IPS-18a (cell line): ENCODE results near the gene PFN2.
"Not testable (repeated sequence)": the region's sequence is repeated elsewhere in the genome, so short reads cannot be mapped to it uniquely, and the experiment has no call there.

Experiments
- H3K27ac ChIP-seq: one replicate; pipeline ENCODE4 v1.5.1; 2013; ENCODE audit warnings: low read length
- H3K27me3 ChIP-seq: one replicate; pipeline ENCODE4 v1.6.1; 2013; ENCODE audit warnings: mild to moderate bottlenecking, low read length; ENCODE audit not compliant: control insufficient read depth, insufficient read depth
- H3K36me3 ChIP-seq: one replicate; pipeline ENCODE4 v1.6.1; 2013; ENCODE audit warnings: low read depth, low read length; ENCODE audit not compliant: control insufficient read depth
- H3K4me1 ChIP-seq: one replicate; pipeline ENCODE4 v1.6.1; 2013; ENCODE audit warnings: low read depth, low read length; ENCODE audit not compliant: control insufficient read depth
- H3K4me3 ChIP-seq: one replicate; pipeline ENCODE4 v1.5.1; 2013; ENCODE audit warnings: low read length
- H3K9ac ChIP-seq: one replicate; pipeline ENCODE4 v1.6.1; 2013; ENCODE audit warnings: mild to moderate bottlenecking, low read length, moderate library complexity
- H3K9me3 ChIP-seq: one replicate; pipeline ENCODE4 v1.6.1; 2013; ENCODE audit warnings: low read depth, low read length; ENCODE audit not compliant: control insufficient read depth

PFN2 gene

GRCh38 chr3:149965278-149965677 lies 5.4 kb downstream of the PFN2 start:
- no peak overlapping the region for H3K9ac ChIP-seq
- H3K36me3 ChIP-seq: peaks cover 58% of the 10 kb centered on the region
- H3K27ac ChIP-seq: no peak overlapping the region
- no peaks in the 10 kb centered on the region for H3K9me3 ChIP-seq
- H3K27me3 ChIP-seq: no peaks in the 10 kb centered on the region
- peaks cover 25% of the 10 kb centered on the region for H3K4me1 ChIP-seq
- H3K4me3 ChIP-seq: no peak overlapping the region

DNA sequence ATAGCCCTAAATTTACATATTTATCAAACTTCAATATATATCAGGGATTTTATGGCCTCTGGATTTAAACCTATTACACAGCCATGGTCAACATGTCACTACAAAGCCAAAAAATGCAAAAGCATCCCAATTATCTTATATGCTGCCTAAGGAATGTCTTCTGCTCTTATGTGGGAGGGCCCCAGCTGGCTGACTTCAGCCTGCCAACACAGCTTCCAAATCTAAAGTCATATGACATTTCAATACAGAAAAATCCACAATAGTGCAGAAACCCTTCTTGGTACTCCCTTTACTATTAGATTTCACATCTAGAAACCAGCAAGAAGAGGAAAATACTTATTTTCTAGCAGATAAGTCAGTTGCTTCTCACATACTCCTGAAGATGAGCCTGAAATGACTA lies 6.4 kb downstream of the PFN2 start:
- no peaks in the 10 kb centered on the region for H3K9me3 ChIP-seq
- no peak overlapping the region for H3K9ac ChIP-seq
- peaks cover 61% of the 10 kb centered on the region for H3K36me3 ChIP-seq
- no peaks in the 10 kb centered on the region for H3K27me3 ChIP-seq
- H3K4me3 ChIP-seq: no peak overlapping the region
- no peak overlapping the region for H3K27ac ChIP-seq
- H3K4me1 ChIP-seq: peaks cover 25% of the 10 kb centered on the region

GRCh38 chr3:149963485-149963884 lies 7.2 kb downstream of the PFN2 start:
- no peak overlapping the region for H3K4me3 ChIP-seq

DNA sequence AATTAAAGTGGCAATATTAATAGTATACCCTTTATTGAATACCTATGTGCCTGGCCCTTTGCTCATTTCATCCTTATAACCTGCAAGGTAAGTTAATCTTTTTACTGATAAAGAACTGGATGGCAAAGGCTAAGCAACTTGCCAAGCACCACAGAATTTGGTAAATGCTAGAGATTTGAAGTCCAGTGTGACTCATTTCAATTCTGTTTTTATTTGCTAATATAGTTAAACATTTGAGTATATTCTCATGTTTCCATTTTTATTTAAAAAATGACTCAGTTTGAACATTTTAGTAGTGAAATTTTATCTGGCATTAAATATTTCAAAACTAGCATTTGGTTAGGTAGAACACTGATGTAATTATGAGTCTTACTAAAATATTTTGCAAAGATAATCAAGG lies 11.3 kb downstream of the PFN2 start:
- Histone ChIP-seq H3K27ac (no peak overlapping the region), H3K27me3 (no peaks in the 10 kb centered on the region), H3K36me3 (peaks cover 34% of the 10 kb centered on the region), H3K9ac (no peak overlapping the region), H3K4me3 (no peak overlapping the region), H3K9me3 (no peaks in the 10 kb centered on the region), H3K4me1 (peaks cover 9% of the 10 kb centered on the region)

More at GRCh38 chr3:149963485-149963884, 7.2 kb downstream of the PFN2 start:
- Histone ChIP-seq H3K9ac (no peak overlapping the region), H3K4me1 (peaks cover 25% of the 10 kb centered on the region), H3K27me3 (no peaks in the 10 kb centered on the region), H3K36me3 (peaks cover 61% of the 10 kb centered on the region), H3K27ac (no peak overlapping the region), H3K9me3 (no peaks in the 10 kb centered on the region)

GRCh38 chr3:149958171-149958796 lies 12.4 kb downstream of the PFN2 start:
- H3K9ac ChIP-seq: no peak overlapping the region
- H3K27ac ChIP-seq: no peak overlapping the region
- peaks cover 22% of the 10 kb centered on the region for H3K36me3 ChIP-seq
- H3K4me3 ChIP-seq: no peak overlapping the region
- no peaks in the 10 kb centered on the region for H3K9me3 ChIP-seq
- H3K4me1 ChIP-seq: peaks cover 15% of the 10 kb centered on the region
- H3K27me3 ChIP-seq: no peaks in the 10 kb centered on the region

- Histone ChIP-seq H3K36me3 (peaks cover 18% of the 10 kb centered on the region), H3K9me3 (no peaks in the 10 kb centered on the region), H3K27me3 (no peaks in the 10 kb centered on the region), H3K4me3 (no peak overlapping the region), H3K4me1 (peaks cover 16% of the 10 kb centered on the region), H3K9ac (no peak overlapping the region), H3K27ac (no peak overlapping the region)
These were observed 13.2 kb downstream of the PFN2 start for GRCh38 chr3:149957361-149958125.

GRCh38 chr3:149955449-149955848 lies 15.2 kb downstream of the PFN2 start:
- no peak overlapping the region for H3K27ac ChIP-seq
- no peak overlapping the region for H3K4me3 ChIP-seq
- no peaks in the 10 kb centered on the region for H3K27me3 ChIP-seq
- peaks cover 10% of the 10 kb centered on the region for H3K36me3 ChIP-seq
- no peak overlapping the region for H3K9ac ChIP-seq
- peaks cover 16% of the 10 kb centered on the region for H3K4me1 ChIP-seq
- no peaks in the 10 kb centered on the region for H3K9me3 ChIP-seq

DNA sequence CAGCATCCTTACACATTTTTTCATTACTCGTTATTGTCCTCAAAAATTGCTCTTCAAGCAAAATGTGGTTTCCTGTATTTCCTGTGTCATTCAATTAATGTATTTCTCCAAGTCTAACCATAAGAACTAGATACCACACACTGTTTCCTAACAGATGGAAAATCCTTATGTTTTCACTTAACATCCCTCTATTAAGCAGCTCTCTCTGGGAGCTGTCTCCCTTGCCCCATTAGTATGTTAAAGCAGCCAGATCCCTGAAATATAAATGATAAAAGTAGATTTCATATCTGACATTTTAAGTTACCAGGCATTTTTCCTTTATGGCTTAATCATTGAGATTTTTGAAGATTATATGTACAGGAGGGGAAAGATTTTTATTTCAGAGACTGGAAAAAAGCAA lies 15.9 kb downstream of the PFN2 start:
- Histone ChIP-seq H3K4me1 (peaks cover 16% of the 10 kb centered on the region), H3K27me3 (no peaks in the 10 kb centered on the region), H3K36me3 (peaks cover 10% of the 10 kb centered on the region), H3K9ac (no peak overlapping the region), H3K9me3 (no peaks in the 10 kb centered on the region), H3K4me3 (no peak overlapping the region), H3K27ac (no peak overlapping the region)

GRCh38 chr3:149949181-149949580 lies 21.5 kb downstream of the PFN2 start:
- Histone ChIP-seq H3K4me1 (peaks cover 8% of the 10 kb centered on the region), H3K36me3 (no peaks in the 10 kb centered on the region), H3K27ac (no peak overlapping the region), H3K9me3 (peaks cover 18% of the 10 kb centered on the region), H3K27me3 (no peaks in the 10 kb centered on the region), H3K9ac (no peak overlapping the region), H3K4me3 (no peak overlapping the region)

- H3K4me1 ChIP-seq: no peaks in the 10 kb centered on the region
These were observed 23.5 kb downstream of the PFN2 start for GRCh38 chr3:149947231-149947630.

DNA sequence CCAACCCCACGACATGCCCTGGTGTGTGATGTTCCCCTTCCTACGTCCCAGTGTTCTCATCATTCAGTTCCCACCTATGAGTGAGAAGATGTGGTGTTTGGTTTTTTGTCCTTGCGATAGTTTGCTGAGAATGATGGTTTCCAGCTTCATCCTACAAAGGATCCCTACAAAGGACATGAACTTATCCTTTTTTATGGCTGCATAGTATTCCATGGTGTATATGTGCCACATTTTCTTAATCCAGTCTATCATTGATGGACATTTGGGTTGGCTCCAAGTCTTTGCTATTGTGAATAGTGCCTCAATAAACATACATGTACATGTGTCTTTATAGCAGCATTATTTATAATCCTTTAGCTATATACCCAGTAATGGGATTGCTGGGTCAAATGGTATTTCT lies 26.7 kb downstream of the PFN2 start:
- not testable (repeated sequence) for H3K27me3 ChIP-seq, H3K36me3 ChIP-seq, H3K4me3 ChIP-seq, H3K9ac ChIP-seq, H3K4me1 ChIP-seq, H3K27ac ChIP-seq
- peaks cover 24% of the 10 kb centered on the region for H3K9me3 ChIP-seq

More at GRCh38 chr3:149947231-149947630, 23.5 kb downstream of the PFN2 start:
- Histone ChIP-seq H3K9ac (no peak overlapping the region), H3K27me3 (no peaks in the 10 kb centered on the region), H3K36me3 (no peaks in the 10 kb centered on the region), H3K9me3 (peaks cover 24% of the 10 kb centered on the region), H3K4me3 (no peak overlapping the region), H3K27ac (no peak overlapping the region)

DNA sequence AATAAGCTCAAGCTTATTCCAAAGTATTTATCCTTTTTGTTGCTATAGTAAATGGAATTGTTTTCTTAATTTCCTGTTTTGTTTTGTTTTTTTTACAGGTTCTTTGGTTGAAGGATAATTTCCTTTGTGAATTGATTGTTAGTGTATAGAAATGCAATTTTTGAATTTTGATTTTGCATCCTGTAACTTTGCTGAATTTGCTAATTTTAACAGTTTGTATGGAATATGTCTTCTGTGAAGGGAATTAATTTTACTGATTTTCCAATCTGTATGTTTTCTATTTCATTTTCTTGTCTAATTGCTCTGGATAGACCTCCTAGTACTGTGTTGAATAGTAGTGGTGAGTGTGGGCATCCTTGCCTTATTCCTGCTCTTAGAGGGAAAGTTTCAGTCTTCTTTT lies 28.3 kb downstream of the PFN2 start:
- no peak overlapping the region for H3K9ac ChIP-seq
- no peak overlapping the region for H3K27ac ChIP-seq
- no peak overlapping the region for H3K4me3 ChIP-seq
- peaks cover 16% of the 10 kb centered on the region for H3K9me3 ChIP-seq
- no peaks in the 10 kb centered on the region for H3K27me3 ChIP-seq
- no peaks in the 10 kb centered on the region for H3K4me1 ChIP-seq
- H3K36me3 ChIP-seq: no peaks in the 10 kb centered on the region
